H1 (cell line): ENCODE measurements around the gene SMLR1. TPM values are rescaled to one million over a fixed set of nuclear protein-coding genes. Genes with fewer than 3 reads are reported as not detected.

Experiments used
- CBX8 ChIP-seq: fragments of 300-800, 300-1000 bp; sonication (generic); IDR thresholded peaks from 2 replicates; pipeline ENCODE4 v1.7.1; 2016; ENCODE audit warnings: low read depth, low read length, borderline replicate concordance
- SIRT6 ChIP-seq: IDR thresholded peaks from one replicate; pipeline ENCODE4 v1.7.1; 2012; ENCODE audit warnings: low read length, inconsistent platforms
- SP4 ChIP-seq: IDR thresholded peaks from 2 replicates; pipeline ENCODE4 v1.6.1; 2012; ENCODE audit warnings: low read length, inconsistent platforms
- TAF7 ChIP-seq: optimal IDR thresholded peaks from 2 replicates; pipeline ENCODE3; 2011; ENCODE audit warnings: low read depth, mild to moderate bottlenecking, inconsistent platforms, low read length, moderate library complexity, borderline replicate concordance
- TEAD4 ChIP-seq: IDR thresholded peaks from 2 replicates; pipeline ENCODE4 v1.6.1; 2012; ENCODE audit warnings: low read depth, low read length, inconsistent platforms, mixed read lengths
- polyA plus RNA-seq, 7 experiments: library from polyadenylated mRNA; depleted of rRNA in 3 of 7; stranded (reverse) in 5 of 7; unstranded in 2 of 7; fragments of >200 nt in 5 of 7; fragments of 200-250 nt in 2 of 7; gene quantifications; 1 replicate in 5 of 7; 2 replicates in 1 of 7; 4 replicates in 1 of 7; pipeline versions ENCODE4 v1.2.1 to v1.2.3, GENCODE V29; 2011 to 2013; ENCODE audit warnings: missing spikeins in 2 of 7, mixed read lengths in 2 of 7
- total RNA-seq: library from RNA; stranded (reverse); fragmentation: NEBNext Ultra II Directional; extraction: Animal tissue kit (Norgen Biotek cat#: 25700); gene quantifications from 2 replicates; pipeline ENCODE4 v1.2.1, GENCODE V29; 2021

Gene SMLR1
- total and polyA plus RNA-seq, 2 of the 8 experiments (the other 6 are each of a cell fraction or from before 2014, with no cell fraction given): not detected

DNA sequence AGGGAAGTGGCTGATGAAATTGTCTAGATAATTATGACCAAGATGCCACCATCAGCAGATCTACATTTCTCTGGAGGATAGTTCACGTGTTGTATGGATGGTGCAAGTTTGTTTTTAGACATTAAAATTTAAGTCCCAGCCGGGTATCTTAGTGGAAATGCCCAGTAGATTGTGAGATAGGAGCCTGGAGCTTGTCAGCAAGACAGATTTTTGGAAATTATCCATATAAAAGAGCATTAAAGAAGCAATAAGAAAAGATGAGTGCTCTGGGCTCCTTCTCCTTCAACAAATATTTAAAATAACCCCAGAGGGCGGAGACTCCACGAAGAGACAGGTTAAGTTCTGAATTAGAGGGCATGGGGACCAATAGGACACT, 47.6 kb upstream of the SMLR1 start (continued):
- no peak for TF ChIP-seq TEAD4
- TF ChIP-seq TAF7: no peak
- TF ChIP-seq SP4: no peak
- no peak for TF ChIP-seq SIRT6
- no peak for TF ChIP-seq CBX8
- TF ChIP-seq, all 59 proteins: peak for 0
